GM12878 (cell line): ENCODE data around the gene VKORC1. TPM values are rescaled to one million over a fixed set of nuclear protein-coding genes. Genes with fewer than 3 reads are reported as not detected.

ENCODE experiments used
- BHLHE40 ChIP-seq, 2 experiments: fragments of 450-650 bp in 1 of 2; IDR thresholded peaks; 2 replicates each; pipeline ENCODE4 v1.6.1; 2011 to 2017; ENCODE audit warnings: low read depth in 2 of 2, borderline replicate concordance in 1 of 2, improper control_type of control experiment in 1 of 2, low read length in 1 of 2, mild to moderate bottlenecking in 1 of 2
- BMI1 ChIP-seq: fragments of 450-650 bp; IDR thresholded peaks from 2 replicates; pipeline ENCODE4 v1.6.1; 2016; ENCODE audit warnings: mild to moderate bottlenecking, moderate library complexity, borderline replicate concordance
- FOXK2 ChIP-seq: fragments of 450-650 bp; IDR thresholded peaks from 2 replicates; pipeline ENCODE4 v1.6.1; 2017; ENCODE audit warnings: mild to moderate bottlenecking, moderate library complexity
- FOXM1 ChIP-seq: IDR thresholded peaks from 2 replicates; pipeline ENCODE4 v1.6.1; 2012; ENCODE audit warnings: low read depth, mild to moderate bottlenecking, inconsistent platforms, low read length, moderate library complexity
- JUNB ChIP-seq: IDR thresholded peaks from 2 replicates; pipeline ENCODE4 v1.6.1; 2016; ENCODE audit warnings: antibody characterized with exemption, mild to moderate bottlenecking
- PAX5 ChIP-seq: IDR thresholded peaks from 2 replicates; pipeline ENCODE4 v1.6.1; 2011; ENCODE audit warnings: low read depth, low read length, borderline replicate concordance
- ZNF217 ChIP-seq: fragments of 450-650 bp; IDR thresholded peaks from 2 replicates; pipeline ENCODE4 v1.6.1; 2017; ENCODE audit warnings: antibody characterized with exemption, mild to moderate bottlenecking
- polyA plus RNA-seq, 11 experiments: library from polyadenylated mRNA; depleted of rRNA in 4 of 11; unstranded in 6 of 11; stranded (reverse) in 5 of 11; fragments of >200 nt; fragmentation: Nextera tagmentation in 4 of 11; fragmentation: Illumina TruSeq in 1 of 11; extraction: Ambion mirVana in 4 of 11; extraction: Trizol in 1 of 11; gene quantifications; 1 replicate in 1 of 11; 2 replicates in 10 of 11; pipeline versions ENCODE4 v1.2.1 to v1.2.3, GENCODE V29; 2011 to 2016; ENCODE audit warnings: inconsistent platforms in 2 of 11, missing spikeins in 2 of 11, low read depth in 1 of 11
- total RNA-seq, 4 experiments: library from RNA; depleted of rRNA in 3 of 4; stranded (reverse); fragments of >200 nt in 3 of 4; fragmentation: Illumina TruSeq in 1 of 4; extraction: Trizol in 1 of 4; gene quantifications; 2 replicates each; pipeline versions ENCODE4 v1.2.1 to v1.2.3, GENCODE V29; 2013 to 2021
- TF ChIP-seq, protein P1 (sequence below): fragments of 450-650 bp; formaldehyde crosslinking; IDR thresholded peaks from 2 replicates; pipeline ENCODE4 v1.4.0; 2020; ENCODE audit warnings: mild to moderate bottlenecking, moderate library complexity
- TF ChIP-seq, protein P2 (sequence below): fragments of 450-650 bp; IDR thresholded peaks from 2 replicates; pipeline ENCODE4 v1.6.1; 2016; ENCODE audit warnings: mild to moderate bottlenecking, moderate library complexity, borderline replicate concordance
- TF ChIP-seq, protein P3 (sequence below): fragments of 450-650 bp; IDR thresholded peaks from 2 replicates; pipeline ENCODE4 v1.6.1; 2016; ENCODE audit warnings: mild to moderate bottlenecking
- TF ChIP-seq, protein P4 (sequence below): fragments of 450-650 bp; IDR thresholded peaks from 2 replicates; pipeline ENCODE4 v1.6.1; 2017; ENCODE audit warnings: mild to moderate bottlenecking, moderate library complexity
- TF ChIP-seq, protein P5 (sequence below): fragments of 450-650 bp; conservative IDR thresholded peaks from 2 replicates; pipeline ENCODE4 v1.6.1; 2017; ENCODE audit warnings: mild to moderate bottlenecking, moderate library complexity

Gene VKORC1
- total and polyA plus RNA-seq, 10 of the 15 experiments (the other 5 are each of a cell fraction or from before 2014, with no cell fraction given), result 19.8 to 140 (median 57.7) TPM

DNA sequence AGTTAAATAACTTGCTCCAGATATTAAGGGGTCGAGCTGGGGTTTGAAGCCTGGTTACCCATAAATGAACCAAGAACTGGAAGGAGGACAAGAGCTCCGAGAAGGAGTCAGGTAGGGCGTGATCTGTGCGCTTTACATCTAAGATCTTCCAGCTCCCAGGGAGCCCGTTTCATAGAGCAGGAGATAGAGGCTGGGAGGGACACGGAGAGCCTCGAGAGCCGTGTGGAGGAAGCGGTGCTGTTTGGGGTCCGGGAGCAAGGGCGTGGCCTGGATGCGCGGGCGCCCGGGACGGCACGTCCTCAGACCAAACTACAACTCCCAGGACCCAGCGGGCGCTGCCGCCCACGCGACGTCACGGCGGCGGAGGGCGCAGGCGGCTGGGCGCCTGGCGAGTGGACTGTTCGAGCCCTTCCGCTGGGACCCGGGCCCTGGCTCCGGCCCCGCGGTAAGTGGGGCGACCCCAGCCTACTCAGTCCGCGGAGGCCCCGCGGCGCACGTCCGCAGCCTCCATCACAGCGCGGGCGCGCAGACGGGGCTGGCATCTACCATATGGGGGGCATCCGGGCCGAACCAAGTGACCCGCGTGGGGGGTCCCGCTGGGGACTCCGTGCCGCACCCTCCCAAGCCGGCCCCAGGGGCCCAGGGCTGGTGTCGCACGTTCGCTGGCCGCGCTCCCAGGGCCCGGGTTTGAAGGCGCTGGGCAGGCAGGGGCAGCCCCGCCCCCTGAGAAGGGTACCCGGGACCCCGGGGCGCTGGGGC lies 13.6 kb upstream of the VKORC1 start, which contains the start of gene BCKDK (continued):
- TF ChIP-seq, protein P1, sequence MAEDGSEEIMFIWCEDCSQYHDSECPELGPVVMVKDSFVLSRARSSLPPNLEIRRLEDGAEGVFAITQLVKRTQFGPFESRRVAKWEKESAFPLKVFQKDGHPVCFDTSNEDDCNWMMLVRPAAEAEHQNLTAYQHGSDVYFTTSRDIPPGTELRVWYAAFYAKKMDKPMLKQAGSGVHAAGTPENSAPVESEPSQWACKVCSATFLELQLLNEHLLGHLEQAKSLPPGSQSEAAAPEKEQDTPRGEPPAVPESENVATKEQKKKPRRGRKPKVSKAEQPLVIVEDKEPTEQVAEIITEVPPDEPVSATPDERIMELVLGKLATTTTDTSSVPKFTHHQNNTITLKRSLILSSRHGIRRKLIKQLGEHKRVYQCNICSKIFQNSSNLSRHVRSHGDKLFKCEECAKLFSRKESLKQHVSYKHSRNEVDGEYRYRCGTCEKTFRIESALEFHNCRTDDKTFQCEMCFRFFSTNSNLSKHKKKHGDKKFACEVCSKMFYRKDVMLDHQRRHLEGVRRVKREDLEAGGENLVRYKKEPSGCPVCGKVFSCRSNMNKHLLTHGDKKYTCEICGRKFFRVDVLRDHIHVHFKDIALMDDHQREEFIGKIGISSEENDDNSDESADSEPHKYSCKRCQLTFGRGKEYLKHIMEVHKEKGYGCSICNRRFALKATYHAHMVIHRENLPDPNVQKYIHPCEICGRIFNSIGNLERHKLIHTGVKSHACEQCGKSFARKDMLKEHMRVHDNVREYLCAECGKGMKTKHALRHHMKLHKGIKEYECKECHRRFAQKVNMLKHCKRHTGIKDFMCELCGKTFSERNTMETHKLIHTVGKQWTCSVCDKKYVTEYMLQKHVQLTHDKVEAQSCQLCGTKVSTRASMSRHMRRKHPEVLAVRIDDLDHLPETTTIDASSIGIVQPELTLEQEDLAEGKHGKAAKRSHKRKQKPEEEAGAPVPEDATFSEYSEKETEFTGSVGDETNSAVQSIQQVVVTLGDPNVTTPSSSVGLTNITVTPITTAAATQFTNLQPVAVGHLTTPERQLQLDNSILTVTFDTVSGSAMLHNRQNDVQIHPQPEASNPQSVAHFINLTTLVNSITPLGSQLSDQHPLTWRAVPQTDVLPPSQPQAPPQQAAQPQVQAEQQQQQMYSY (CRISPR knock-in tag), result no peak
- TF ChIP-seq BHLHE40 (IDR thresholded peaks at IDR 0.05; ENCODE audit: borderline replicate concordance in 1 of 2, low read depth in 2 of 2, low read length in 1 of 2) (peak; percentile 53 to 84; a peak in 3 of 4 replicates), ZNF217 (peak; percentile 57; the same call in 1 of the 2 replicates), BMI1 (no peak), JUNB (no peak), FOXK2 (peak; percentile 79), FOXM1 (no peak), PAX5 (peak; percentile 40; the same call in 1 of the 2 replicates)
- TF ChIP-seq, protein P2, sequence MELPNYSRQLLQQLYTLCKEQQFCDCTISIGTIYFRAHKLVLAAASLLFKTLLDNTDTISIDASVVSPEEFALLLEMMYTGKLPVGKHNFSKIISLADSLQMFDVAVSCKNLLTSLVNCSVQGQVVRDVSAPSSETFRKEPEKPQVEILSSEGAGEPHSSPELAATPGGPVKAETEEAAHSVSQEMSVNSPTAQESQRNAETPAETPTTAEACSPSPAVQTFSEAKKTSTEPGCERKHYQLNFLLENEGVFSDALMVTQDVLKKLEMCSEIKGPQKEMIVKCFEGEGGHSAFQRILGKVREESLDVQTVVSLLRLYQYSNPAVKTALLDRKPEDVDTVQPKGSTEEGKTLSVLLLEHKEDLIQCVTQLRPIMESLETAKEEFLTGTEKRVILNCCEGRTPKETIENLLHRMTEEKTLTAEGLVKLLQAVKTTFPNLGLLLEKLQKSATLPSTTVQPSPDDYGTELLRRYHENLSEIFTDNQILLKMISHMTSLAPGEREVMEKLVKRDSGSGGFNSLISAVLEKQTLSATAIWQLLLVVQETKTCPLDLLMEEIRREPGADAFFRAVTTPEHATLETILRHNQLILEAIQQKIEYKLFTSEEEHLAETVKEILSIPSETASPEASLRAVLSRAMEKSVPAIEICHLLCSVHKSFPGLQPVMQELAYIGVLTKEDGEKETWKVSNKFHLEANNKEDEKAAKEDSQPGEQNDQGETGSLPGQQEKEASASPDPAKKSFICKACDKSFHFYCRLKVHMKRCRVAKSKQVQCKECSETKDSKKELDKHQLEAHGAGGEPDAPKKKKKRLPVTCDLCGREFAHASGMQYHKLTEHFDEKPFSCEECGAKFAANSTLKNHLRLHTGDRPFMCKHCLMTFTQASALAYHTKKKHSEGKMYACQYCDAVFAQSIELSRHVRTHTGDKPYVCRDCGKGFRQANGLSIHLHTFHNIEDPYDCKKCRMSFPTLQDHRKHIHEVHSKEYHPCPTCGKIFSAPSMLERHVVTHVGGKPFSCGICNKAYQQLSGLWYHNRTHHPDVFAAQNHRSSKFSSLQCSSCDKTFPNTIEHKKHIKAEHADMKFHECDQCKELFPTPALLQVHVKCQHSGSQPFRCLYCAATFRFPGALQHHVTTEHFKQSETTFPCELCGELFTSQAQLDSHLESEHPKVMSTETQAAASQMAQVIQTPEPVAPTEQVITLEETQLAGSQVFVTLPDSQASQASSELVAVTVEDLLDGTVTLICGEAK, result no peak
- TF ChIP-seq, protein P3, sequence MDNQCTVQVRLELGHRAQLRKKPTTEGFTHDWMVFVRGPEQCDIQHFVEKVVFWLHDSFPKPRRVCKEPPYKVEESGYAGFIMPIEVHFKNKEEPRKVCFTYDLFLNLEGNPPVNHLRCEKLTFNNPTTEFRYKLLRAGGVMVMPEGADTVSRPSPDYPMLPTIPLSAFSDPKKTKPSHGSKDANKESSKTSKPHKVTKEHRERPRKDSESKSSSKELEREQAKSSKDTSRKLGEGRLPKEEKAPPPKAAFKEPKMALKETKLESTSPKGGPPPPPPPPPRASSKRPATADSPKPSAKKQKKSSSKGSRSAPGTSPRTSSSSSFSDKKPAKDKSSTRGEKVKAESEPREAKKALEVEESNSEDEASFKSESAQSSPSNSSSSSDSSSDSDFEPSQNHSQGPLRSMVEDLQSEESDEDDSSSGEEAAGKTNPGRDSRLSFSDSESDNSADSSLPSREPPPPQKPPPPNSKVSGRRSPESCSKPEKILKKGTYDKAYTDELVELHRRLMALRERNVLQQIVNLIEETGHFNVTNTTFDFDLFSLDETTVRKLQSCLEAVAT, result no peak; the same call in 1 of the 2 replicates
- TF ChIP-seq, protein P4, sequence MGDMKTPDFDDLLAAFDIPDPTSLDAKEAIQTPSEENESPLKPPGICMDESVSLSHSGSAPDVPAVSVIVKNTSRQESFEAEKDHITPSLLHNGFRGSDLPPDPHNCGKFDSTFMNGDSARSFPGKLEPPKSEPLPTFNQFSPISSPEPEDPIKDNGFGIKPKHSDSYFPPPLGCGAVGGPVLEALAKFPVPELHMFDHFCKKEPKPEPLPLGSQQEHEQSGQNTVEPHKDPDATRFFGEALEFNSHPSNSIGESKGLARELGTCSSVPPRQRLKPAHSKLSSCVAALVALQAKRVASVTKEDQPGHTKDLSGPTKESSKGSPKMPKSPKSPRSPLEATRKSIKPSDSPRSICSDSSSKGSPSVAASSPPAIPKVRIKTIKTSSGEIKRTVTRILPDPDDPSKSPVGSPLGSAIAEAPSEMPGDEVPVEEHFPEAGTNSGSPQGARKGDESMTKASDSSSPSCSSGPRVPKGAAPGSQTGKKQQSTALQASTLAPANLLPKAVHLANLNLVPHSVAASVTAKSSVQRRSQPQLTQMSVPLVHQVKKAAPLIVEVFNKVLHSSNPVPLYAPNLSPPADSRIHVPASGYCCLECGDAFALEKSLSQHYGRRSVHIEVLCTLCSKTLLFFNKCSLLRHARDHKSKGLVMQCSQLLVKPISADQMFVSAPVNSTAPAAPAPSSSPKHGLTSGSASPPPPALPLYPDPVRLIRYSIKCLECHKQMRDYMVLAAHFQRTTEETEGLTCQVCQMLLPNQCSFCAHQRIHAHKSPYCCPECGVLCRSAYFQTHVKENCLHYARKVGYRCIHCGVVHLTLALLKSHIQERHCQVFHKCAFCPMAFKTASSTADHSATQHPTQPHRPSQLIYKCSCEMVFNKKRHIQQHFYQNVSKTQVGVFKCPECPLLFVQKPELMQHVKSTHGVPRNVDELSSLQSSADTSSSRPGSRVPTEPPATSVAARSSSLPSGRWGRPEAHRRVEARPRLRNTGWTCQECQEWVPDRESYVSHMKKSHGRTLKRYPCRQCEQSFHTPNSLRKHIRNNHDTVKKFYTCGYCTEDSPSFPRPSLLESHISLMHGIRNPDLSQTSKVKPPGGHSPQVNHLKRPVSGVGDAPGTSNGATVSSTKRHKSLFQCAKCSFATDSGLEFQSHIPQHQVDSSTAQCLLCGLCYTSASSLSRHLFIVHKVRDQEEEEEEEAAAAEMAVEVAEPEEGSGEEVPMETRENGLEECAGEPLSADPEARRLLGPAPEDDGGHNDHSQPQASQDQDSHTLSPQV, result no peak
- TF ChIP-seq, protein P5, sequence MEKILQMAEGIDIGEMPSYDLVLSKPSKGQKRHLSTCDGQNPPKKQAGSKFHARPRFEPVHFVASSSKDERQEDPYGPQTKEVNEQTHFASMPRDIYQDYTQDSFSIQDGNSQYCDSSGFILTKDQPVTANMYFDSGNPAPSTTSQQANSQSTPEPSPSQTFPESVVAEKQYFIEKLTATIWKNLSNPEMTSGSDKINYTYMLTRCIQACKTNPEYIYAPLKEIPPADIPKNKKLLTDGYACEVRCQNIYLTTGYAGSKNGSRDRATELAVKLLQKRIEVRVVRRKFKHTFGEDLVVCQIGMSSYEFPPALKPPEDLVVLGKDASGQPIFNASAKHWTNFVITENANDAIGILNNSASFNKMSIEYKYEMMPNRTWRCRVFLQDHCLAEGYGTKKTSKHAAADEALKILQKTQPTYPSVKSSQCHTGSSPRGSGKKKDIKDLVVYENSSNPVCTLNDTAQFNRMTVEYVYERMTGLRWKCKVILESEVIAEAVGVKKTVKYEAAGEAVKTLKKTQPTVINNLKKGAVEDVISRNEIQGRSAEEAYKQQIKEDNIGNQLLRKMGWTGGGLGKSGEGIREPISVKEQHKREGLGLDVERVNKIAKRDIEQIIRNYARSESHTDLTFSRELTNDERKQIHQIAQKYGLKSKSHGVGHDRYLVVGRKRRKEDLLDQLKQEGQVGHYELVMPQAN, result peak; percentile 74; the same call in 1 of the 2 replicates
